Motor neuron (in vitro differentiated cells): ENCODE results near the gene CCDC57. TPM values are rescaled to one million over a fixed set of nuclear protein-coding genes. Genes with fewer than 3 reads are reported as not detected.

Experiments used
- ATAC-seq, 8 experiments: fragments of 200-7000 bp; cut with Tn5 transposase; replicated peaks in 6 of 8; 2 replicates each; pipeline ENCODE4 v1.8.0; 2021; ENCODE audit warnings: mild to moderate bottlenecking in 8 of 8, moderate library complexity in 8 of 8
- H3K27ac ChIP-seq, 2 donors: fragments of 250-450 bp; sonication (Bioruptor Pico); 2 replicates each; pipeline ENCODE4 v1.9.0; 2021; ENCODE audit warnings: antibody characterized with exemption in 2 of 2, mild to moderate bottlenecking in 2 of 2, moderate library complexity in 1 of 2
- H3K4me1 ChIP-seq, 2 donors: fragments of 250-450 bp; sonication (Bioruptor Pico); replicated peaks in 1 of 2; 2 replicates each; pipeline ENCODE4 v1.6.1; 2021; ENCODE audit warnings: antibody characterized with exemption in 2 of 2, mild to moderate bottlenecking in 2 of 2, moderate library complexity in 1 of 2
- H3K4me3 ChIP-seq, 5 donors: fragments of 250-450 bp; sonication (Bioruptor Pico); 2 replicates each; pipeline ENCODE4 v1.9.0; 2021; ENCODE audit warnings: antibody characterized with exemption in 5 of 5, mild to moderate bottlenecking in 5 of 5, moderate library complexity in 4 of 5
- WGBS, 10 experiments: fragments of 450-650 bp; shearing (Covaris generic); methylation state at CpG; one replicate each; pipeline ENCODE4 v1.0.0; 2022; 5-methylcytosine and 5-hydroxymethylcytosine counted together
- in situ Hi-C, 9 experiments: fragments of 400-800 bp; cut with MboI; loops; one replicate each; pipeline ENCODE4 v1.15.0; 2021; ENCODE audit warnings: low sequenced_read_pairs in 9 of 9, low pct_unique_long_range_greater_than_20kb in 2 of 9; ENCODE audit not compliant: unreplicated experiment in 9 of 9
- total RNA-seq, 8 experiments: library from RNA; unstranded; fragments of 300-600 nt; gene quantifications; 2 replicates each; pipeline versions ENCODE4 v1.2.3 to v1.2.4, GENCODE V29; 2022

The CCDC57 gene
- total RNA-seq, 8 experiments from 2014 or later, result 13.6 to 68.8 (median 26.1) TPM

DNA sequence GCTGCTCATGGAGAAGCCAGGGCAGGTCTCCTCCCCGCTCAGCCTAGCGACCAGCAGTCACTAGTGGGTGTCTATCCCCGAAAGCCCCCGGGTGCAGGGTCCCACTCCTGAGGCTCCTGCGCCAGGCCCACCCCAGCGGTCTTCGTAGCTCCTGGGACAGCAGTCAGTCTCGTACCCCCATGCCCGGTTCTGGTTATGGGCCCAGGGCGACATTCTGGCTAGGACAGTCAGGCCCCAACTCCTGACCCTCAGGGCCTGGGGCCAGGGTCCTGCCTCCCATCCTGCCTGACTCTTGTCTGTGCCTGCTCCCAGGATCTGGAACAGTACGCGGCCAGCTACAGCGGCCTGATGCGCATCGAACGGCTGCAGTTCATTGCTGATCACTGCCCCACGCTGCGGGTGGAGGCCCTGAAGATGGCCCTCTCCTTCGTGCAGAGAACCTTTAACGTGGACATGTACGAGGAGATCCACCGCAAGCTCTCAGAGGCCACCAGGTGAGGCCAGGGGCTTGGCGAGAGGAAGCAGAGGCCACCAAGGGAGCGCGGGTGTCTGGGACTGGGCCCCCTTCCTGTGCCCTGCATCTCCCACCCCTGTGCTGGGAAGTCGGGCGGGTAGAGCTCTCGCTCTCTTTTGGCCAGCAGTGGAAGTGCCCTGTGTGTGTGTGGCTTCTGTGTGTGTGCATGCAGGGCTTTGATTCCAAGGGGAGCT lies 158.9 kb downstream of the CCDC57 start:
- ATAC-seq, result no peak
- Histone ChIP-seq H3K4me3 (no peak overlapping the region), H3K27ac (no peak overlapping the region), H3K4me1 (peaks cover 7 to 12% of the 10 kb centered on the region in 2 donors)
- 82 to 100% (median 93%) methylated on average over 1 to 10 of the region's 28 CpGs; no CpG with 5 or more reads in 5 of the 10 experiments for WGBS, 10 experiments
- in situ Hi-C loops, result no loop called here

DNA sequence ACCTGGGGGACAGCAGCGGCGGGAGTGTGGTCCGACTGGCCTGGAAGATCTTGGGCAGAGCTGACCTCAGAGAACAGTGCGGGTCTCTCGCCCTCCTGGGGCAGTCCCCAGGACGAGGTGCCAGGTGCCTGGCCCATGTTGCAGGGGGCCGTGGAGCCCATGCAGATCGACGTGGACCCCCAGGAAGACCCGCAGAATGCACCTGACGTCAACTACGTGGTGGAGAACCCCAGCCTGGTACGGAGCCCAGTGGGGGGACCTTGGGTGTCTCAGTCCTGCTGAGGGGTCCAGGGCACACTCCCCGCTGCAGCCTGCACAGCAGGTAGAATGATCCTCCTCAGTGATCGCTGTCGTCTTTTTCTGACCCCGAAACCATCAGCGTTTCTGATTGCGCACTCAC lies 159.5 kb downstream of the CCDC57 start:
- no peak for ATAC-seq
- Histone ChIP-seq H3K4me1 (peaks cover 7 to 12% of the 10 kb centered on the region in 2 donors), H3K27ac (no peak overlapping the region), H3K4me3 (peak overlapping the region in 4 of 5 donors; percentile 75 to 100 (median 90))
- in situ Hi-C loops, result no loop called here
- WGBS, 10 experiments, result 80 to 100% (median 92%) methylated on average over 1 to 8 of the region's 19 CpGs; no CpG with 5 or more reads in 5 of the 10 experiments

DNA sequence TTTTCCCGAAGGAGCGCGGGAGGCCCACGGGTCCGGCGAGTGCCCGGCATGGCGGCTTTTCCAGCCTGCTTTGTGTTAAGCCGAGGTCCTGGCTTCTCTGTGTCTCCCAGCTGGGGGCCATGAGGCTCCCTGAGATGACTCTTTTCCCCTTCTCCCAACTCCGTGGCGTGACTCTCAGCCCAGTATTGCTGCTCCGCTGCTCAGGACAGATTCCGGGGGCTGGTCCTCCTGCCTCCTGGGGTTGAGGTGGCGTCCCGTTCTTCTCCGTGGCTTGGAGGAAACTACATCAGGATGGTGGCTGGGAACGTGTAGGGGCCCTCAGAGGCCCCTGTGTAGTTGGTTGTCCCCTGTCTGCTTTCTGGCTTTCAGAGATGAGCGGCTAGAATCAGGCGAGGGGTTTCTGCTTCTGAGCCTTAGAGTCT lies 160.0 kb downstream of the CCDC57 start:
- peak in 2 of 8 experiments; percentile 6 to 11 for ATAC-seq
- Histone ChIP-seq H3K27ac (no peak overlapping the region), H3K4me1 (peaks cover 7 to 12% of the 10 kb centered on the region in 2 donors), H3K4me3 (peak overlapping the region; percentile 75 to 100 (median 96))
- 0 to 30% (median 11%) methylated on average over 1 to 12 of the region's 19 CpGs; no CpG with 5 or more reads in 4 of the 10 experiments for WGBS, 10 experiments
- in situ Hi-C loops, result no loop called here

DNA sequence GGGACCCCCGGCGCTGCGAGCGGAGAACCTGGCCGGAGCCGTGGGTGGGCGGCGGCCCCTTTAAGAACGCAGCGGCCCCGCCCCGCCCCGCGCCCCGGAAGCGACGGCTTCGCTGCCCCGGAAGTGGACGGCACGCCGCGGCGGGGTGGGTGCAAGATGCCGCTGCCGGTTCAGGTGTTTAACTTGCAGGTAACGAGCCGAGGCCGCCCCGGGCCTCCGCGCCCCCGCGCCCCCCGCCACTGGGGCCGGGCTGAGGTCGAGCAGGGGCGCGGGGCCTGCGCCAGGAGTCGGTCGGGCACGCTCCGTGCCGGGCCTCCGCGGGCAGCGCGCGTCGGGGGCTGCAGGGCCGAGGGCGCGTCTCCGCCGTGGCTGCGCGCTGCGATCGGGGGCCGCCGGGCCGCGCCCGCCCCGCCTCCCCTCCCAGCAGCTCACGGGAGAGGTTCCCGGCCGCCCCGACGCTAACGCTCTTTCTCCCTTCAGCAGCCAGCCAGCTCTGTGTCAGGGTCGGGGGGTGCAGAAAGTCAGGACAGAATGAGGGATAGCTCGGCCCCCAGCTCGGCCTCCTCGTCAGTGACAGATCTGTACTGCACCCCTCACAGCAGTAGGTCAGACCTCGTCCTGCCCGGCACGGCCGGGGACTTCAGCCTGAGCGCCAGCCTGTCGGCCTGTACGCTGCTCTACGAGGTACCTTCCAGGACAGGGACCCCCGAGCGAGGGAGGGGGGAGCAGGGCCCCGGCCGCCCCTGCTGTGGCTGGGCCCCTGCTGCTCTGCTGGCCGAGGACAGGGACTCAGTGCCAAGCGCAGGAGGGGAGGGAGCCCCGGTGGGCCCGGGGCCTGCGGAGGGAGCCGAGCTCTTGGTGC lies 160.6 kb downstream of the CCDC57 start, which contains the start of the genes GPS1 and RFNG:
TSS of gene GPS1 (plus strand) at position 123 of the 862 bp plus-strand sequence. CDS start at position 157, 34 bp downstream.
TSS of gene RFNG (minus strand) at position 36 of the 862 bp plus-strand sequence. CDS start 45 bp downstream, outside the sequence.
- H3K4me3 ChIP-seq, result peak within 1 kb of the TSS; percentile 75 to 100 (median 96)
- 0 to 7% (median 2%) methylated on average over 3 to 9 of the region's 94 CpGs; no CpG with 5 or more reads in 7 of the 10 experiments for WGBS, 10 experiments
- peaks cover 7 to 12% of the 10 kb centered on the region in 2 donors for H3K4me1 ChIP-seq
- in situ Hi-C loops, result no loop called here
- ATAC-seq, result peak; percentile 76 to 90 (median 81)
- peak within 1 kb of the TSS; percentile 69 to 86 for H3K27ac ChIP-seq

Other genes starting within 250 kb of the CCDC57 start
- gene ASPSCR1, start 235.2 kb downstream of the CCDC57 start, total RNA-seq, result 10 to 100 TPM; 17.3 to 35.1 (median 26.7) TPM
- 100 to 1,000 TPM in 1 of 8 experiments, 10 to 100 TPM in 7; 40.6 to 116 (median 53.3) TPM for gene CENPX, start 190.0 kb downstream of the CCDC57 start, total RNA-seq
- 10 to 100 TPM in 5 of 8 experiments, 1 to 10 TPM in 3; 2.8 to 18.1 (median 10.7) TPM for gene LRRC45, start 189.5 kb downstream of the CCDC57 start, total RNA-seq
- gene RAC3, start 181.2 kb downstream of the CCDC57 start, total RNA-seq, result 10 to 100 TPM in 6 of 8 experiments, 1 to 10 TPM in 2; 1.8 to 92.9 (median 52.3) TPM
- gene DCXR, start 175.1 kb downstream of the CCDC57 start, total RNA-seq, result 10 to 100 TPM; 55.7 to 94.5 (median 80.7) TPM
- 10 to 100 TPM; 19.3 to 38.6 (median 28.5) TPM for gene RFNG, start 161.0 kb downstream of the CCDC57 start, total RNA-seq
- gene GPS1, start 160.9 kb downstream of the CCDC57 start, total RNA-seq, result 10 to 100 TPM; 54.6 to 97.9 (median 78.2) TPM
- 10 to 100 TPM; 32.3 to 91.1 (median 47.2) TPM for gene DUS1L, start 147.0 kb downstream of the CCDC57 start, total RNA-seq
- 100 to 1,000 TPM in 4 of 8 experiments, 10 to 100 TPM in 4; 32.4 to 333 (median 89.0) TPM for gene FASN, start 114.6 kb downstream of the CCDC57 start, total RNA-seq
- 100 to 1,000 TPM in 2 of 8 experiments, 10 to 100 TPM in 5, 1 to 10 TPM in 1; 7.6 to 117 (median 16.2) TPM for gene SLC16A3, start 16.2 kb upstream of the CCDC57 start, total RNA-seq
- gene CSNK1D, start 60.9 kb upstream of the CCDC57 start, total RNA-seq, result 100 to 1,000 TPM in 2 of 8 experiments, 10 to 100 TPM in 6; 24.1 to 109 (median 43.9) TPM
- 1 to 10 TPM in 4 of 8 experiments, under 1 TPM in 3, not detected in 1; 0.33 to 3.8 (median 2.0) TPM for gene CD7, start 104.8 kb upstream of the CCDC57 start, total RNA-seq
- 10 to 100 TPM in 2 of 8 experiments, 1 to 10 TPM in 1, under 1 TPM in 4, not detected in 1; 0.22 to 22.4 (median 0.57) TPM for gene SECTM1, start 120.9 kb upstream of the CCDC57 start, total RNA-seq
- under 1 TPM in 5 of 8 experiments, not detected in 3; 0.14 to 0.63 (median 0.25) TPM for gene TEX19, start 146.4 kb upstream of the CCDC57 start, total RNA-seq
- under 1 TPM in 3 of 8 experiments, not detected in 5; 0.11 to 0.43 (median 0.13) TPM for gene UTS2R, start 158.9 kb upstream of the CCDC57 start, total RNA-seq
- gene HEXD, start 205.5 kb upstream of the CCDC57 start, total RNA-seq, result 10 to 100 TPM; 10.3 to 33.4 (median 15.3) TPM
- gene OGFOD3, start 205.7 kb upstream of the CCDC57 start, total RNA-seq, result 10 to 100 TPM in 7 of 8 experiments, 1 to 10 TPM in 1; 8.1 to 24.5 (median 20.2) TPM
- gene CYBC1, start 237.9 kb upstream of the CCDC57 start, total RNA-seq, result 10 to 100 TPM; 32.0 to 68.0 (median 52.0) TPM
- 100 to 1,000 TPM in 3 of 8 experiments, 10 to 100 TPM in 5; 41.4 to 128 (median 70.6) TPM for gene NARF, start 245.9 kb upstream of the CCDC57 start, total RNA-seq